ENCODE results near the gene CNTNAP2. TPM values are rescaled to one million over a fixed set of nuclear protein-coding genes. Genes with fewer than 3 reads are reported as not detected.

The CNTNAP2 gene
- total and polyA plus RNA-seq, 8 donors, result 0.09 to 1.1 (median 0.38) TPM

GRCh38 chr7:146864644-146865043 lies 748.0 kb downstream of the CNTNAP2 start:
- WGBS, 2 donors, result 92 to 96% methylated on average over 2 of the region's 2 CpGs
- Histone ChIP-seq H3K4me1 (no peaks in the 10 kb centered on the region), H3K27me3 (no peaks in the 10 kb centered on the region), H3K4me3 (no peak overlapping the region), H3K36me3 (no peaks in the 10 kb centered on the region), H3K27ac (no peak overlapping the region), H3K9me3 (no peaks in the 10 kb centered on the region)
- ATAC-seq, result no peak
- DNase-seq, result no peak
- intact Hi-C loops (cut with DNase I), result no loop called here
- FAIRE-seq, result no peak
- no peak for TF ChIP-seq CTCF (IDR thresholded peaks at IDR 0.05)

DNA sequence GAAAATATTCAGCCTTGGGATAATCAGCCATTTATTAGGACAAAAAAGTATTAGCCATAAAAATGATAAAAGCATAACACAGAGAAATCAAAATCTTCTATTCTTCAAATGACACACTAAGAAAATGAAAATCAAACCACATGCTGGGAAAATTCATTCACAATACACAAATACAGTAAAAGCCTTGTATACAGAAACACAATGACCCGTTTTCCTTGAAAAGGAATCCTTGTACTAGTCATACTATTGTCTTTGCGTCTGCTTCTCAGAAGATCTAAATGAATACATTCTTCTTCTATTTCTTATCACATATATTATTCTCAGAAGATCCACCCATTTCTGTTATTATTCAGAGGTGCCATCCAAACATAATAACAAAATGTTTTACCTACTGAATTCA lies 749.1 kb downstream of the CNTNAP2 start:
- Histone ChIP-seq H3K4me3 (no peak overlapping the region), H3K9me3 (no peaks in the 10 kb centered on the region), H3K4me1 (no peaks in the 10 kb centered on the region), H3K36me3 (no peaks in the 10 kb centered on the region), H3K27me3 (no peaks in the 10 kb centered on the region), H3K27ac (no peak overlapping the region)
- DNase-seq (no peak), ATAC-seq (no peak), FAIRE-seq (no peak)
- intact Hi-C loops (cut with DNase I), result no loop called here
- WGBS, 2 donors, result 72 to 77% methylated on average over 2 of the region's 2 CpGs
- TF ChIP-seq CTCF (IDR thresholded peaks at IDR 0.05), result no peak

DNA sequence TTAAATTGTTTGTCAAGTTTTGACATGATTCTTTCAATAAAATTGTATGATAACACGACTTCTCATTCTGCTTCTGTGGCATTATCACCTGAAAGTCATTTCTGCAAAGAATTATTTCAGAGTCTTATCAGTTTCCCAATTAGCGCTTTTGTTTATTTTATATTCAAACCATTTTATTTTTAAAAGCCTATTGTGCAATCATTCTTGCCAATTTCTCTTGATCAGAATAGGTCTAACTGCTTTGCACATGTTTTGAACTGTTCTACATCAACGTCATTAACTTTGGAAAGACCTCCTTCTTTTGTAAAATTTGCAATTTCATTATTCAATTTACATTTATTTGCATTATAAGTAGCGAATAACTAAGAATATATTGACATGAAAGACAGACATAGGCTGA lies 758.1 kb downstream of the CNTNAP2 start:
- no peak for ATAC-seq
- whole genome bisulfite sequencing, 2 donors, result 85 to 94% methylated on average over 4 of the region's 4 CpGs
- no peak for DNase-seq
- FAIRE-seq, result no peak
- Histone ChIP-seq H3K36me3 (no peaks in the 10 kb centered on the region), H3K4me3 (no peak overlapping the region), H3K27ac (no peak overlapping the region), H3K4me1 (no peaks in the 10 kb centered on the region), H3K9me3 (no peaks in the 10 kb centered on the region), H3K27me3 (no peaks in the 10 kb centered on the region)
- intact Hi-C loops (cut with DNase I), result no loop called here
- no peak for TF ChIP-seq CTCF (IDR thresholded peaks at IDR 0.05)

- Histone ChIP-seq H3K4me1 (no peaks in the 10 kb centered on the region), H3K4me3 (no peak overlapping the region), H3K27ac (no peak overlapping the region), H3K9me3 (no peaks in the 10 kb centered on the region), H3K36me3 (no peaks in the 10 kb centered on the region), H3K27me3 (no peaks in the 10 kb centered on the region)
- no peak for FAIRE-seq
- no peak for ATAC-seq
- no peak for DNase-seq
- TF ChIP-seq CTCF (IDR thresholded peaks at IDR 0.05), result no peak
- WGBS, 2 donors, result 89% methylated on average over 3 of the region's 3 CpGs
- intact Hi-C loops (cut with DNase I), result no loop called here
Observed at GRCh38 chr7:146875237-146875785, 758.7 kb downstream of the CNTNAP2 start.

GRCh38 chr7:146875981-146876380 lies 759.4 kb downstream of the CNTNAP2 start:
- intact Hi-C loops (cut with DNase I), result no loop called here
- WGBS, 2 donors, result 56 to 61% methylated on average over 2 of the region's 2 CpGs
- no peak for ATAC-seq
- Histone ChIP-seq H3K27me3 (no peaks in the 10 kb centered on the region), H3K9me3 (no peaks in the 10 kb centered on the region), H3K36me3 (no peaks in the 10 kb centered on the region), H3K27ac (no peak overlapping the region), H3K4me1 (no peaks in the 10 kb centered on the region), H3K4me3 (no peak overlapping the region)
- no peak for FAIRE-seq
- TF ChIP-seq CTCF (IDR thresholded peaks at IDR 0.05), result no peak
- DNase-seq, result no peak
